Fibroblast of mammary gland (primary cell): ENCODE measurements around the gene CCDC6.
A peak's percentile ranks its signal among the peaks of the same experiment; 100 is the strongest.

ENCODE experiments used
- DNase-seq: peaks from one replicate; pipeline ENCODE4 v3.0.0-alpha.2; 2010; ENCODE audit warnings: low read depth
- H3K4me3 ChIP-seq: 2 replicates; pipeline ENCODE4 v1.5.1; 2011; ENCODE audit warnings: low read depth, mild to moderate bottlenecking, low read length, moderate library complexity; ENCODE audit not compliant: control insufficient read depth
- TF ChIP-seq, protein P1 (sequence below): conservative IDR thresholded peaks from 2 replicates; pipeline ENCODE4 v1.5.1; 2011; ENCODE audit warnings: low read depth, low read length, inconsistent platforms; ENCODE audit not compliant: control insufficient read depth, insufficient read depth

CCDC6 gene

DNA sequence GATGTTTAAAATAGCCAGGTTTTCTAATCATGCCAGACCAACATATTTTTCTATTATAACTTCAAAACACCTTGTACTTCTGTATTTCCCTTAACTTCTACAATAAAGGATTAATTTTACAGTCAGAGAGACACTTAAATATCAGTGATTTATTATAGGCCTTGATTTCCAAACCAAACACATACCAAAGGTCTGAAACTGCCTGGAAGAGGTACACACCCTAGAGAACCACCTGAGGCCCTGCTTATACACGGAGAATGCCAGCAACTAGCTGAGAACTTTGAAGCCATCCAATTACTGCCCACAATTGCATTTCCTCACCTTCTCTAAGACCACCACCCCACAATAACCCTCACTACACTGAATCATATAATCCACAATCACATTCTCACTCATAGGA lies 4.9 kb downstream of the CCDC6 start:
- TF ChIP-seq, protein P1, sequence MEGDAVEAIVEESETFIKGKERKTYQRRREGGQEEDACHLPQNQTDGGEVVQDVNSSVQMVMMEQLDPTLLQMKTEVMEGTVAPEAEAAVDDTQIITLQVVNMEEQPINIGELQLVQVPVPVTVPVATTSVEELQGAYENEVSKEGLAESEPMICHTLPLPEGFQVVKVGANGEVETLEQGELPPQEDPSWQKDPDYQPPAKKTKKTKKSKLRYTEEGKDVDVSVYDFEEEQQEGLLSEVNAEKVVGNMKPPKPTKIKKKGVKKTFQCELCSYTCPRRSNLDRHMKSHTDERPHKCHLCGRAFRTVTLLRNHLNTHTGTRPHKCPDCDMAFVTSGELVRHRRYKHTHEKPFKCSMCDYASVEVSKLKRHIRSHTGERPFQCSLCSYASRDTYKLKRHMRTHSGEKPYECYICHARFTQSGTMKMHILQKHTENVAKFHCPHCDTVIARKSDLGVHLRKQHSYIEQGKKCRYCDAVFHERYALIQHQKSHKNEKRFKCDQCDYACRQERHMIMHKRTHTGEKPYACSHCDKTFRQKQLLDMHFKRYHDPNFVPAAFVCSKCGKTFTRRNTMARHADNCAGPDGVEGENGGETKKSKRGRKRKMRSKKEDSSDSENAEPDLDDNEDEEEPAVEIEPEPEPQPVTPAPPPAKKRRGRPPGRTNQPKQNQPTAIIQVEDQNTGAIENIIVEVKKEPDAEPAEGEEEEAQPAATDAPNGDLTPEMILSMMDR, result no peak
- no peak overlapping the region for H3K4me3 ChIP-seq
- DNase-seq, result no peak

DNA sequence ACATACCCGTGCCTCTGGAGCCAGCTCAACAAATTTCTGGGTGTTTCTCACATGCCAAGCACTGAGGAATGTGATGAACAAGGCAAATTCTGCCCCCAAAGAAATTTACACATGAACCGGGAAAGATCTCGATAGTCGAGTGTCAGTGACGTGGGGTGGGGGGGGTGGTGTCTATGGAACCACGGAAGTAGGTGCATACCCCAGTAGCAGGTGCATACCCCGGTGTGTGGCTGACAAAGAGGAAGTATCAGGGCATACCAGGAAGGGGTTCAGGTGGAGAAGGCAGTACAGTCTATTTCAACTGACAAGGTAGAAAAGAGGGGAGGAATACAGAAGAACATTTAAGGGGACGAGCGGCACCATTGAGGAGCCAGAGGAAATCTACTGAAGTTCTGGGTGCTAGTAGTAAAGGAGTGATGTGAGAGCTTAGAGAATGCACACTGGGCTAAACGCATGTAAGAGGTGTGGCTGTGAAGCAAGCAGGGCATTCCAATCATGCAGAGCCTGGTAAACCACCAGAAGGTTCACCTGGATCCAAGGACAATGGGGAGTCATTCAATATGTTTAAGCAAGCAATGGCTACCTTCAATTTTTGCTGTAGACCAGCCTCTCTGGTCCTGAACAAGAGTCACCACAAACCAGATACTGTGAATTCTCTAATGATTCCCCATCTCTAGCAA lies 6.2 kb downstream of the CCDC6 start:
- TF ChIP-seq, protein P1, result no peak
- DNase-seq, result no peak
- H3K4me3 ChIP-seq, result no peak overlapping the region

DNA sequence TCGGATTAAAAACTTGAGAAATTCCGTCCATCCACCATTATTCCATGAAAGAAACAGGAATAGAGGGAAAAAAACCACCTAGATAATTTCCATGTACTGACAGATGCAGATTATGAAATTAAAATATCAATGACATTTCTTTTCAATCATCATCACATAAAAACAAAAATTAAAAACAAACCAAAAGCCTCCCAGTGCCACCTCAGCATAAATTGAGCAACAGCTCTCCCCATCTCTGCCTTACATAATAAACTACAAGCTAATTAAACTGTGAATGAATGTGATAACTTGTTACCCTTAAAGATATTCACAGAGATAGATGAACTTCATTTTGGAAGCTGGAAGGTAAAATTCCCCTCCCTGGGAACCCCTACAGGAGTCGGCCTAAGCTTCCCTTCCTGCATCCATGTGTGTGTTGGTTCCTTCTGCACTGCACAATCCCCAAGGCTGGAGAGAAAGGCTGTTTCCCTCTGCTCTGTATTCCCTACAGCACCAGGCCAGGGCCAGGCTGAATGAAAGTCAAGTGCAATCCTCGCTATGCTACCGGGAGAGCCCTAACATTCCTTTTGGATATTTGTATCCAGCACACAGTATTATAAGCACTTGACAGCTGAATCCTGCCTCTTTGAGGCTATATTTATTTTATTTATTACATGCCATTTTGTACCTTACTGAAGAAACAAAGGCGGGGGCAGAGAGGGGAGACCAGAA lies 8.1 kb downstream of the CCDC6 start:
- H3K4me3 ChIP-seq, result no peak overlapping the region
- TF ChIP-seq, protein P1, result no peak
- no peak for DNase-seq

DNA sequence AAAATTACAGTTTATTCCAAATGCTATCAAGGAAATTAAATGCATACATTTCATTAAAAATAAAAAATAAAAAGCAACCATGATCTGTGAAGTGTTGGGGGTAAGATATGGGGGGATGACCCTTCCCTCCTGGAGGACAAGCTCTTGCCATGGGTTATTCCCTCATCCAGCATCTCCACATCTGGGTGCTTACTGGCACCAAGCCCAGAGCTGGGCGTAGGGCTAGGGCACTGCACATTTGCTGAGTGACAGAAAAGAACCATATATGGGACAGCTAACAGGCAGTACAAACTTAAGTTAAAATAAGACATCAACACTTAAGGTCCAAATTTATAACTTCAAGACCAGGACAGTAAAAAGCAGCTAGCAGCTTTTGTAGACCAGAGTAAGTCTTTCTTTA lies 10.2 kb downstream of the CCDC6 start:
- no peak for DNase-seq
- no peak overlapping the region for H3K4me3 ChIP-seq
- TF ChIP-seq, protein P1, result no peak

DNA sequence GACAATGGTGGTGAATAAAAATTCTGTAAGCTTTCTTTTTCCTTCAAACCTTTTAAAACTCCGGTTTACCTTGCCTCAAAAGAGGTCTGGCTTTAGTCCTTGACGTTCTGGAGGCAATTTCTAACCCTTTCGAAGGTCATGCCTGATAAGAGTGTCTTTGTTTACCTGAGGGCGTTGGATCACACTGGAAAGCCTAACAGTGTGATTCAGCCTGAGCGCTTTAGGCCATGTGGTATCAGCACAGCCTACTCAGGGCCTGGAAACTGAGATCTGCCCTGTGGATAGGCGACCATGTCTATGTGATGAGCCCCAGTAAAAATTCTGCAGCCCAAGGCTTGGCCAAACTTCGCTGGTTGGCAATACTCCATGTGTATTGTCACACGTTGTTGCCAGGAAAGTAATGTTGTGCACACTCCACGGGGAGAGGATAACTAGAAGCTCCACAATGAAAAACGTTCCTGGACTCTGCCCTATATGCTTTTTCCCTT lies 10.7 kb downstream of the CCDC6 start:
- DNase-seq, result no peak
- TF ChIP-seq, protein P1, result no peak

DNA sequence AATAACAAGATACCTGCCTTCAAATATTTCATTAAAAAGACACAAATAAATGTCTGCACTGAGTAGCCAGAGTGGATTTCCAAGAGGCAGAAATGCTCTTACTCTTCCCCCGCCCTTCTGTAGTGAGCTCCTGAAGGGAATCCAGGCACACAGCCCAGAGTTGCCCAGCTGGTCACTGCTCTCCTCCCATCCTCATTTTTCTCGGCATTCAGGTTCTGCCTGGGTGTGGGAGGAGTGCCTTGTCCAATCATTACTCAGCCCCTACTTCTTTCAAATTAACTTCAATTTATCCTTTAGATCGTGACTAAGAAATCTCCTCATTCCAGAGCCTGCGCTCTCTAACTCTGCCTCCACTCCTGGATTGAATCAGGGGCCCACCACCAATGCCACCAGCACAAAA lies 12.2 kb downstream of the CCDC6 start:
- H3K4me3 ChIP-seq, result no peak overlapping the region
- peak; percentile 92 for DNase-seq
- TF ChIP-seq, protein P1, result no peak

More for the DNA sequence above, 10.7 kb downstream of the CCDC6 start:
- H3K4me3 ChIP-seq, result no peak overlapping the region
